Stimulated activated naive CD4-positive, alpha-beta T cell (primary cell): Measurements from ENCODE around the gene CGB7.
"Not testable (repeated sequence)": the region's sequence is repeated elsewhere in the genome, so short reads cannot be mapped to it uniquely, and the experiment has no call there.

Experiments
- DNase-seq, 6 experiments: peaks; one replicate each; lab custom pipeline; 2025; lab: John Stamatoyannopoulos, UW

The CGB7 gene

GRCh38 chr19:49073514-49074378, 16.2 kb upstream of the CGB7 start:
- DNase-seq, result no peak

GRCh38 chr19:49071860-49072547, 14.5 kb upstream of the CGB7 start:
- DNase-seq, result no peak

GRCh38 chr19:49070416-49070815, 12.9 kb upstream of the CGB7 start:
- no peak for DNase-seq

GRCh38 chr19:49069026-49069425, 11.5 kb upstream of the CGB7 start:
- DNase-seq, result no peak

DNA sequence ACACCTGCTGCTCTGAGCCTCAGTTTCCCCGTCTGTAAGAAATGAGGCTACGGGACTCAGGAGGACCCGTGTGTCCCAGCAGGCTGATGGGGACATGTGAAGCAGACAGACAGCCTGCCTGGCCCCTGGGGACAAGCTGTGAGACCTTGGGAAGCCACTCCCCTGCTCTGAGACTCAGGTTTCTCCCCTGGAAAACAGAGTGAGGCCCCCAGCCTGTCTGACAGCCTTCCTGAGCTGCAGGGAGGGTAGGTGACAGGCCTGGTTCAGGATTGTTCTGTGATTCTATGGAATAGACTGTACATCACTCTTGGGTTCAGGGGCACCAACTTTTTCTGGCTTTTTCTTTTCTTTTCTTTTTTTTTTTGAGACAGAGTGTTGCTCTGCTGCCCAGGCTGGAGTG, 10.0 kb upstream of the CGB7 start:
- no peak for DNase-seq

- no peak for DNase-seq
Observed at GRCh38 chr19:49065905-49066512, 8.5 kb upstream of the CGB7 start.

GRCh38 chr19:49064768-49065611, 7.4 kb upstream of the CGB7 start, which contains the start of gene NTF4:
TSS of gene NTF4 (minus strand) at chr19:49064818. CDS start at chr19:49061997, 2,821 bp downstream.
- DNase-seq, result no peak

GRCh38 chr19:49064029-49064629, 6.6 kb upstream of the CGB7 start:
- no peak for DNase-seq

GRCh38 chr19:49061445-49061844, 3.9 kb upstream of the CGB7 start:
- no peak for DNase-seq

DNA sequence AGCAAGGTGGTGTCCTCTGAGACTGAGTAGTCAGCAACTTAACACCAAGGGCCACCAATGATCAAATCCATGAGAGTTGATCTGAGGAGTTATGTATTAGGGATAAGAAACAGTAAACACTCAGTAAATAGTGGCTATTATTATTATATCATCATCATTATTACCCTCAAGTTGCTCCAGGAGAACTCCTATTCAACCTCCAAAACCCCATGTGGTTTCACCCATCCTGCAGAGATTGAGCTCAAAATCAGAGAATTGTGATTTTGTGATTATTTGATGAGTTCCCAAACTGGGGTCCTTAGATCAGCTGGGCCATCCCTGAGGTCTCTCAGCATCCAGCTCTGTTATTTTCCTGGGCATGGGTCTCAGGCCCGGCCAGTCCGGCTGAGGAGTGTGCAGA, 3.5 kb upstream of the CGB7 start:
- DNase-seq, result no peak

DNA sequence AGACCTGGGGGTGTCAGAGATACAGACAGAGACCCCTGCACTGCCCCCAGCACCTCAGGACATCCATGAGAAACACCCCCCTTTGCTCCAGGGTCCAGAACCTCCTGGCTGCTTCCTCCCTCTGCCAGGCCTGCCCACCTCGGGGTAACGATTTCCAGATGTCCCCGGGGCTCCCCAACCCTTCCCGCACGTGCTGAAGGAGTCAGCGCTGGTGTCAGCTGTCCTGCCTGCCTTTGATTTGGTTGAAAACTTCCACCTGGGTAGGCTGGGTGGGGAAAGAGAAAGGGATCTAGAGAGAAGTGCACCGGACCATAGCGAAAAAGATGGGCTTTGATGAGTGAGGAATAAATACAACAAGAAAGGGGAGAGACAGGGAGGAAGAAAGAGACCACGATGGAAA, 1.5 kb upstream of the CGB7 start:
- DNase-seq, result no peak

DNA sequence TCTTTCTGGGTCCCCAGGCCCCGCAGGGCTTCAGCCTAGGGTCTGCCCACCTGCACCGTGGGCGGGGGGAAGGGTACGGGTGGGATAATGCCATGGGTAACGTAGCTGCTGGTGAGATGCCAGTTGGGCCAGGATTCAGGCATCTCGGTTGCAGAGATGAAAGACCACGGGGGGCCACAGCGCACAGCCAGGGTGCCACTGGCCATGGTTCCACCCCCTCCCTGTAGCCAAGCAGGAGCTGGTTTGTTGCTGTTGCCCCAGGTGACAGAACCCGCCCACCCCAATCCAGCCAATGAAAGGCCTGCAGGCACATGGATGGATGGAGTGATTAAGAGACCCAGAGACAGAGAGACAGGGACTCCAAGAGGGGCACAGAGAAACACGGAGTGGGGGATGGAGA, 1.0 kb upstream of the CGB7 start:
- DNase-seq, result no peak

GRCh38 chr19:49056902-49057596, 500 bp downstream of the CGB7 start:
- DNase-seq, result peak in 1 of 6 experiments; percentile 25

DNA sequence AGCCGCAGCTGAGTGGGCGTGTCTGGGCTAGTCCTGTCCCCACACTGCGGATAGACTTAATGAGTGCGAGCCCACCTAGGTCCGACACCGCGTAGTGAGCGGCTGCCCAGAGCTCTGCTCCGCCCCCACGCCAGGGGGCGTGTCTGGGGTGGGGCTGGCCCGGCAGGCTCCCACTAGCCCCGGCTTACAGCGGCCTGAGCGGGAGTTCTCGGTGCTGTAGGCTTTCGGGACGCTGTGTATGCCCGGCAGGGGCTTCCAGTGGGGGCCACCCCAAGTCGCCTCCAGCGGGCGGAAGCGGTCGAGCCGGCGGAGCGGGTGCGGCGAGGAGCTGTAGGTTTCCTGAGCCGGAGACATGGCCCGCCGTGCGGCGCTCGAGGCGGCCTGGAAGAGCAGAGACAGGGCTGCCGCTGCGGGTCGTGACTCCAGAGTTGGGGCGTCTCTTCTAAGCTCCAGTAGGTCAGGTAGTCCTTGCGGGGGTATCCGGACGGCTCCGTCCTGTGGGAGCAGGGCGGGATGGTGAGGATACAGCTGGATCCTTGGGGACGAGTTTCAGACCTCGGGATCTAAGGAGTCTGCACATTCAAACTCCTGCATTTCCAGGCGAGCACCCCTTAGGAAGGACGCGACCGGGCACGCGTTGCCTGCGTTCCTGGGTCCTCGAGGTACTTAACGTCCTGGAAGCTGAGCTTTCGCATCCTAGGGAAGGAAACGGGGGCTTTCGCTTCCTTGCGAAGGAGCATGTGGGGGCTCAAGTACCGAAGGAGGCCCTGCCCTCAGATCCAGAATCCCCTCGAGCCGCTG, 1.2 kb downstream of the CGB7 start:
- DNase-seq, result peak; percentile 9 to 50 (median 34)

- DNase-seq, result not testable (repeated sequence)
Observed at GRCh38 chr19:49050376-49051033, 7.0 kb downstream of the CGB7 start.

GRCh38 chr19:49049834-49050233, 7.7 kb downstream of the CGB7 start:
- DNase-seq, result not testable (repeated sequence)

GRCh38 chr19:49049011-49049410, 8.5 kb downstream of the CGB7 start, which contains the start of gene CGB8:
TSS of gene CGB8 (minus strand) at chr19:49049111. CDS start at chr19:49048739, 372 bp downstream.
- DNase-seq, result not testable (repeated sequence)

DNA sequence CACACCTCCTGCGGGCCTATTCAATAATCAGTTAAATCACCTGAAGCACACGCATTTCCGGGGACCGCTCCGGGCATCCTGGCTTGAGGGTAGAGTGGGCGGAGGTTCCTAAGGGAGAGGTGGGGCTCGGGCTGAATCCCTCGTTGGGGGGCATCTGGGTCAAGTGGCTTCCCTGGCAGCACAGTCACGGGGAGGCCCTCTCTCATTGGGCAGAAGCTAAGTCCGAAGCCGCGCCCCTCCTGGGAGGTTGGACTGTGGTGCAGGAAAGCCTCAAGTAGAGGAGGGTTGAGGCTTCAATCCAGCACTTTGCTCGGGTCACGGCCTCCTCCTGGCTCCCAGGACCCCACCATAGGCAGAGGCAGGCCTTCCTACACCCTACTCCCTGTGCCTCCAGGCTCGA, 14.0 kb downstream of the CGB7 start, which contains the start of gene CGB5:
TSS of gene CGB5 (plus strand) at position 301 of the 400 bp plus-strand sequence. CDS start 362 bp downstream, outside the sequence.
- not testable (repeated sequence) for DNase-seq

DNA sequence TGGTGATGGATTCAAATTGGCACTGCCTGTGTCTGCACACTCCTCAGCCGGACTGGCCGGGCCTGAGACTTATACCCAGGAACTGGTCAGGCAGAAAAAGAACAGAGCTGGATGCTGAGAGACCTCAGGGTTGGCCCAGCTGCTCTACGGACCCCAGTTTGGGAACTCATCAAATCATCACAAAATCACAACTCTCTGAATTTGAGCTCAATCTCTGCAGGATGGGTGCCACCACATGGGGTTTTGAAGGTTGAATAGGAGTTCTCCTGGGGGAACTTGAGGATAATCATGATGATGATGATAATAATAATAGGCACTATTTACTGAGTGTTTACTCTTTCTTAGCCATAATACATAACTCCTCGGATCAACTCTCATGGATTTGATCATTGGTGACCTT, 14.9 kb downstream of the CGB7 start:
- DNase-seq, result not testable (repeated sequence)
